ENCODE data around the gene BTRC. TPM values are rescaled to one million over a fixed set of nuclear protein-coding genes. Genes with fewer than 3 reads are reported as not detected.

Gene BTRC
- total RNA-seq, 1 donor from 2014 or later: 28.6 TPM

DNA sequence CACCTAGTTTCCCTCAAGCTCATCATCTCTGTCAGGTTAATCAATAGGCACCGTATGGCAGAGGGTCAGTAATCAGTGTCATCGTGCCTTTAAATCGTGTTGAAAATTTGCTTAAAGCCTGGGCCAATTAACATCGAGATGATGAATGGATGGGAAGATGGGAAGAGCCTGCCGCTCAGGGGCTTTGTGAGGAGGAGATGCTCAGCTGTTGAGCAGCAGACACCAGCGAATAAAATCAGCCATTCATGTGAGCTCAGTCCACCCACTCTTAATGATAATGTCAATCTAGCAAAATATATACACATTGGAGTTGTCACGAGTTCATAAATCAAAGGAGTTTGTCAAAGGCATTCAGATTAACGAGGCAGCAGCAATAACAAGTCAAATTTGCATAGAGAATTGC is 97.7 kb downstream of the BTRC start:
- no peak for DNase-seq (ENCODE audit: low spot score)
- TF ChIP-seq, protein P1, sequence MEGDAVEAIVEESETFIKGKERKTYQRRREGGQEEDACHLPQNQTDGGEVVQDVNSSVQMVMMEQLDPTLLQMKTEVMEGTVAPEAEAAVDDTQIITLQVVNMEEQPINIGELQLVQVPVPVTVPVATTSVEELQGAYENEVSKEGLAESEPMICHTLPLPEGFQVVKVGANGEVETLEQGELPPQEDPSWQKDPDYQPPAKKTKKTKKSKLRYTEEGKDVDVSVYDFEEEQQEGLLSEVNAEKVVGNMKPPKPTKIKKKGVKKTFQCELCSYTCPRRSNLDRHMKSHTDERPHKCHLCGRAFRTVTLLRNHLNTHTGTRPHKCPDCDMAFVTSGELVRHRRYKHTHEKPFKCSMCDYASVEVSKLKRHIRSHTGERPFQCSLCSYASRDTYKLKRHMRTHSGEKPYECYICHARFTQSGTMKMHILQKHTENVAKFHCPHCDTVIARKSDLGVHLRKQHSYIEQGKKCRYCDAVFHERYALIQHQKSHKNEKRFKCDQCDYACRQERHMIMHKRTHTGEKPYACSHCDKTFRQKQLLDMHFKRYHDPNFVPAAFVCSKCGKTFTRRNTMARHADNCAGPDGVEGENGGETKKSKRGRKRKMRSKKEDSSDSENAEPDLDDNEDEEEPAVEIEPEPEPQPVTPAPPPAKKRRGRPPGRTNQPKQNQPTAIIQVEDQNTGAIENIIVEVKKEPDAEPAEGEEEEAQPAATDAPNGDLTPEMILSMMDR (IDR thresholded peaks at IDR 0.05): no peak
- Mint-ChIP-seq H3K27ac (ENCODE audit: unreplicated experiment) (no peak overlapping the region), H3K4me1 (ENCODE audit: low read depth) (peaks cover 2% of the 10 kb centered on the region), H3K4me3 (ENCODE audit: unreplicated experiment) (no peak overlapping the region), H3K9me3 (ENCODE audit: low read depth) (no peaks in the 10 kb centered on the region), H3K36me3 (ENCODE audit: low read depth) (no peaks in the 10 kb centered on the region), H3K27me3 (ENCODE audit: low read depth) (no peaks in the 10 kb centered on the region)

GRCh38 chr10:101452176-101452575 is 98.2 kb downstream of the BTRC start:
- no peaks in the 10 kb centered on the region for H3K4me1 Mint-ChIP-seq (ENCODE audit: low read depth)

DNA sequence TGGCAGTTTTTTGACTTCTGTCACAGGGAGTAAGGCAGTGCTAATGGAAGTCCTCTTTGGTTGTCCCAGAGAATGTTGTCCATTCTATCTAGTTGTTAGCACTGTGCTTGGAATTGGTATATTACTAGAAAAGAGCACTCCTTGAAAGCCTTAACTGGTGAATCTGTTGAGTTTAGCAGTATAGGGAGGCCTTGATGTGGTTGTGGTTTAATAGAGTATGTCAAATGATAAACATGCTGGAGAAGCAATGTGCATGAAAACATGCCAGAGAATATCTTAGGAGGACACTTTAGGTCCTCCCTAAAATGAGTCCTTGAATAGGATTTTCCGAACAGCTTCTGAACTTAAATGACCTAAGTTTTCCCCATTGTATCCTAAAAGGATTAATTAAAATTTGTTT is 98.6 kb downstream of the BTRC start:
- Mint-ChIP-seq H3K27ac (ENCODE audit: unreplicated experiment) (no peak overlapping the region), H3K27me3 (ENCODE audit: low read depth) (no peaks in the 10 kb centered on the region), H3K4me1 (ENCODE audit: low read depth) (no peaks in the 10 kb centered on the region), H3K9me3 (ENCODE audit: low read depth) (no peaks in the 10 kb centered on the region), H3K36me3 (ENCODE audit: low read depth) (no peaks in the 10 kb centered on the region), H3K4me3 (ENCODE audit: unreplicated experiment) (no peak overlapping the region)
- DNase-seq (ENCODE audit: low spot score): no peak
- TF ChIP-seq, protein P1 (IDR thresholded peaks at IDR 0.05): no peak

More at GRCh38 chr10:101452176-101452575, 98.2 kb downstream of the BTRC start:
- no peaks in the 10 kb centered on the region for H3K27me3 Mint-ChIP-seq (ENCODE audit: low read depth)
- H3K9me3 Mint-ChIP-seq (ENCODE audit: low read depth): no peaks in the 10 kb centered on the region
- TF ChIP-seq, protein P1 (IDR thresholded peaks at IDR 0.05): no peak
- no peaks in the 10 kb centered on the region for H3K36me3 Mint-ChIP-seq (ENCODE audit: low read depth)
- DNase-seq (ENCODE audit: low spot score): no peak
- H3K27ac Mint-ChIP-seq (ENCODE audit: unreplicated experiment): no peak overlapping the region
- H3K4me3 Mint-ChIP-seq (ENCODE audit: unreplicated experiment): no peak overlapping the region

- Mint-ChIP-seq H3K9me3 (ENCODE audit: low read depth) (no peaks in the 10 kb centered on the region), H3K27me3 (ENCODE audit: low read depth) (no peaks in the 10 kb centered on the region), H3K36me3 (ENCODE audit: low read depth) (no peaks in the 10 kb centered on the region), H3K4me3 (ENCODE audit: unreplicated experiment) (no peak overlapping the region), H3K4me1 (ENCODE audit: low read depth) (no peaks in the 10 kb centered on the region), H3K27ac (ENCODE audit: unreplicated experiment) (no peak overlapping the region)
- TF ChIP-seq, protein P1 (IDR thresholded peaks at IDR 0.05): no peak
- DNase-seq (ENCODE audit: low spot score): no peak
Measured at GRCh38 chr10:101453318-101453717, 99.4 kb downstream of the BTRC start.

DNA sequence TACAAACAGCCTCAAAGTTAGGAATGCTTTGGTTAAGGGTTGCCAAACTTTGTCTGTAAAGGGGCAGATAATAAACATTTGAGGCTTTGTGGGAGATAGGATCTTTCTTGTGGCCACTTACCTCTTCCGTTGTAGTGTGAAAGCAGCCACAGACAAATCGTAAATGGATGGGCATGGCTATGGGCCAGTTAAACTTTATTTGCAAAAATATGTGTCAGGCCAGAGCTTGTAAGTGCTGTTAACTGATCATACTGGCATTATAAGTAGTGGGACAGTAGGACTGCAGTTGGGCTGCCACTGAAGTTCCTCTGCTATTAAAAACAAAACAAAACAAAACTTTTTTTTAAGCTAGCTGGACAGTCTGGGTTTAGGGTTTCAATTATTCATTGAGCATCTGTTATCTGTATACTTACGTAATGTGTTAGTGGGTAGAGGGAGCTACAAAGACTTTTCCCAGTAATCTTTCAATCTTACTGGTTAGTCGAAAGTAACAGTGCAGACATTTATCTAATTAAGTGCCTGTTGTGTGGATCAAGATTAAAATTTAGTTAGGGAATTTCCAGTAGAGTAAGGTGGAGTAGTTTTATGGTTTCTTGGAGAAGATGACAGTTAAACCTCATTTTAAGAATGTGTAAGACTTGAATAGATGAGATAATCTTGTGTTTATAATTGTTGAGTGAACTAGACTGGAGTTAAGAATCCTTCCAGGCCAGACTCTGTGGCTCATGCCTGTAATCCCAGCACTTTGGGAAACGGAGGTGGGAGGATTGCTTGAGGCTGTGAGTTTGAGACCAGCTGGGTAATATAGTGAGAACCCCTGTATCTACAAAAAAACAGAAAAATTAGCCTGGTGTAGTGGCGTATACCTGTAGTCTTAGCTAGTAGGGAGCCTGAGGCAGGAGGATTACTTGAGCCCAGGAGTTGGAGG is 100.1 kb downstream of the BTRC start:
- H3K27ac Mint-ChIP-seq (ENCODE audit: unreplicated experiment): no peak overlapping the region
- no peaks in the 10 kb centered on the region for H3K9me3 Mint-ChIP-seq (ENCODE audit: low read depth)
- TF ChIP-seq, protein P1 (IDR thresholded peaks at IDR 0.05): no peak
- no peaks in the 10 kb centered on the region for H3K27me3 Mint-ChIP-seq (ENCODE audit: low read depth)
- DNase-seq (ENCODE audit: low spot score): no peak
- no peak overlapping the region for H3K4me3 Mint-ChIP-seq (ENCODE audit: unreplicated experiment)
- no peaks in the 10 kb centered on the region for H3K36me3 Mint-ChIP-seq (ENCODE audit: low read depth)
- H3K4me1 Mint-ChIP-seq (ENCODE audit: low read depth): no peaks in the 10 kb centered on the region

All from chondrocyte (in vitro differentiated cells).